NAMALWA (cell line): ENCODE measurements around the gene IL17C.

ENCODE experiments used
- DNase-seq: peaks from one replicate; pipeline ENCODE4 v3.0.0-alpha.2; 2015; ENCODE audit warnings: low spot score

Gene IL17C

DNA sequence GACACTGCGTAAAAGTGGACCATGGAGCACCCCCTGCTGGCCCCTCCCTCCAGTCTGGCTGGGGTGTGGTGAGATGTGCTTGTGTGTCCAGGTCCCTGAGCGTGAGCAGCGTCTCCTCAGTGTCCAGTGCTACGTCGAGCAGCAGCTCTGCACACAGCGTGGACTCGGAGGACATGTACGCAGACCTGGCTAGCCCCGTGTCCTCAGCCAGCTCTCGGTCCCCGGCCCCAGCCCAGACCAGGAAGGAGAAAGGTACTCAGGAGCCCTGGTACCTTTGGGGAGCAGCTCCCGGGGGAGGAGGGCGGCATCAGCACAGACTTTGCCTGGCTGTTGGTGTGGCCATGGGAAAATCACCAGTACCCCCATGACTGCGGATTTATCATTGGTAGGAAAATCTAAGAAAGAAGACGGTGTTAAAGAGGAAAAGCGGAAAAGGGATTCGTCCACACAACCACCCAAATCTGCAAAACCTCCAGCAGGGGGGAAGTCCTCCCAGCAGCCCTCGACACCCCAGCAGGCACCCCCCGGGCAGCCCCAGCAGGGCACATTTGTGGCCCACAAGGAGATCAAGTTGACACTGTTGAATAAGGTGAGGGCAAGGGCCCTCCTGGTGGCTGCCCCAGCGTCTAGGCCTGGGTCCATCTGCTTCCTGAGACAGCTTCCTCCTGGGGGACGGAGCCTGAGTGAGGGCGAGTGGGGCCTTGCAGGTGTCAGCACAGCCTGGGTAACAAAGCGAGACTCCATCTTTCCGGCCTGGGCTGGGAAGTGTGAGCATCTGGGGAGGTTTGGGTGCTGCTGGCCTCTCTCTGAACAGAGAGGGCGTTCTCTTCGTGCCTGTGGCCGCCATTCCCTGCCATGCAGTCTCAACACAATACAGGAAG is 10.6 kb upstream of the IL17C start:
- DNase-seq = no peak

DNA sequence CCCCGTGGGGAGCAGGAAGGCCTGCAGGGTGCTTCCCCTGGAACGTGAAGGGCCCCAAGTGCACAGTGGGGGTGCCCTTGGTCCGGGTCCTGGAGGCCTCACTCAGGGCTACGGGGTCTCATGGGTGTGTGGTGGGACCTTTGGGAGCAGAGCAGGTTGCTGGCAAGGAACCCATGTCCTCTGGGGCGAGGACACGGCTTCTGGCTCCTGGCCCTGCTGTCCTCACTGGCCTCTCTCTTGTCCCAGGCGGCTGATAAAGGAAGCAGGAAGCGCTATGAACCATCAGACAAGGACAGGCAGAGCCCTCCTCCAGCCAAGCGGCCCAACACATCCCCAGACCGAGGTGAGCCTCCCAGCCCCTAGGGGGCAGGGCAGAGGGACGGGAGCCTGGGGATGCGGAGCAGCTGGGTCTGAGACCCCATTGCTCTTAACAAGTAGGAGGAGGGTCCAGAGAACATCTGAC is 9.8 kb upstream of the IL17C start:
- peak; percentile 46 for DNase-seq

- no peak for DNase-seq
Measured at GRCh38 chr16:88629835-88630234, 8.5 kb upstream of the IL17C start.

DNA sequence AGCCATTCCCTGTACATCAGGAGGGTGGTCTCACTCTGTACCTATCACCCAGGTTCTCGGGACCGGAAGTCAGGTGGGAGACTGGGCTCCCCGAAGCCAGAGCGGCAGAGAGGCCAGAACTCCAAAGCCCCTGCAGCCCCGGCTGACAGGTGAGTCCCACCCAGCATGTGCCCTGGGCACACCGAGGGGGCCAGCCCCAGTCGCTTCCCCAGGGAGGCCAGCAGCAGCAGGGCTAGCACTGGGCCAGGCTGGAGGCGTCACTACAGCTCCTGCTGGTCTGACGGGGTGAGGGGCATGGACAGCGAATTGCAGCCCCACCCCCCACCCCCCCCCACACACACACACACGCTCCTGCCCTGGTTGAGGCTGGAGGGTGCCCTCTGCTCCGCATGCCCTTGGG is 7.9 kb upstream of the IL17C start:
- no peak for DNase-seq

- no peak for DNase-seq
Measured at GRCh38 chr16:88630941-88631340, 7.4 kb upstream of the IL17C start.

DNA sequence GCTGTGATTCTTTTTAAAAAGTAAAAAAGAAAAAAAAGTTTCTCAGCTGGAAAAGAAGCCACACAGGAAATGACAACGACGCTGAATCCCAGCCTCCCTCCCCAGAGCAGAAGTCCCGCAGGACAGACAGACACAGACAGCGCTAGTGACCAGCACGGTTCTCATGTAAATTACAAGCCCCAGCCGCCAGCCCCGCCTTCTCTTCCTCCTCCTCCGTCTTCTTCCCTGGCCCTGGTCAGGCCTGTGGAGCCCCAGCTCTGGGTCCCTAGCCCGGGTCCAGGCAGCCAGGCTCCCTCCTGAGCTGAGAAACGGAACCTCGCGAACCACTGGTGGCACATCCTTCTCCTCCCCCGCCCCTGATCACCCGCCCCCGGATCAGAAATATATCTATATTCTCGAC is 7.0 kb upstream of the IL17C start:
- DNase-seq = no peak

- DNase-seq = no peak
Measured at GRCh38 chr16:88631920-88632586, 6.3 kb upstream of the IL17C start.

- no peak for DNase-seq
Measured at GRCh38 chr16:88632587-88632930, 5.8 kb upstream of the IL17C start.

GRCh38 chr16:88633684-88634140 is 4.7 kb upstream of the IL17C start:
- peak; percentile 79 for DNase-seq

DNA sequence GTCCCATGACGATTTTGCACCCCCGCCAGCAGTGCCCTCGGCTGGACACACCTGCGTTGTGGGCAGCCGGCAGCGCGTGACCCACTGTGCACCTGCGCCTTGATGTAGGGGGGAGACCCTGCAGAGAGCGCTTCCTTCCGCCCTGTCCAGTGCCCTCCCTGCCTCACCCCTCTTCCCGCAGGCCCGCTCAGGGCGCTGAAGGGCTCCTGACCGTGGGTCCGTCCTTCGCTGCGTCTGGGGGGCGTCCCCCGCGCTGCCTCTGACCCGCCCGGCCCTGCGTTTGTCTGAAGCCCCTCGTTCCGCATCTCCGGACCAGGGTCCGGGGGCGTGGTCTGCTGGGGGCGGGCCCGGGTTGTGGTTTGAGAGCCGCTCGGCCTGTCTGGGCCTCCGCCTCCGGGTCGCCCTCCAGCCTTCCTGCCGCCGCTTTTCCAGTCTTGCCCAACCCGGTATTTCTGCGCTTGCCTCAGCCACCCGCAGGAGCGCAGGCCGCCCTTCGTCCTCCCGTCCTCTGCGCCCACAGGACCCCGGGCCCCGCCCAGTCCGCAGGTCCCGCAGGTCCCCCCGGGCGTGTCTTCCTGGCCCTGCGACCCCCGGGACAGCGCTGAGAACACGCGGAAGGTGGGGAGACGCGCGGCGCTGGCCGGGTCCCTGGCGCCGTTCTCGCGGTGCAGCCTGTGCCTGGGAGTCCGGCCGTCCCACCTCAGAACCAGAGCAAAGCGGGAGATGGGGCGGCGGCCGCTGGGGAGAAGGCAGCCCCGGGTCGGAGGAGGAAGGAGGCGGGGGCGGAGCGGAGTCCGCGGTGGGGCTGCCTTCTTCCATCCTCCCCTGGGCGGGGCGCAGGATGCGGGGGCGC is 4.0 kb upstream of the IL17C start:
- peak; percentile 58 for DNase-seq

DNA sequence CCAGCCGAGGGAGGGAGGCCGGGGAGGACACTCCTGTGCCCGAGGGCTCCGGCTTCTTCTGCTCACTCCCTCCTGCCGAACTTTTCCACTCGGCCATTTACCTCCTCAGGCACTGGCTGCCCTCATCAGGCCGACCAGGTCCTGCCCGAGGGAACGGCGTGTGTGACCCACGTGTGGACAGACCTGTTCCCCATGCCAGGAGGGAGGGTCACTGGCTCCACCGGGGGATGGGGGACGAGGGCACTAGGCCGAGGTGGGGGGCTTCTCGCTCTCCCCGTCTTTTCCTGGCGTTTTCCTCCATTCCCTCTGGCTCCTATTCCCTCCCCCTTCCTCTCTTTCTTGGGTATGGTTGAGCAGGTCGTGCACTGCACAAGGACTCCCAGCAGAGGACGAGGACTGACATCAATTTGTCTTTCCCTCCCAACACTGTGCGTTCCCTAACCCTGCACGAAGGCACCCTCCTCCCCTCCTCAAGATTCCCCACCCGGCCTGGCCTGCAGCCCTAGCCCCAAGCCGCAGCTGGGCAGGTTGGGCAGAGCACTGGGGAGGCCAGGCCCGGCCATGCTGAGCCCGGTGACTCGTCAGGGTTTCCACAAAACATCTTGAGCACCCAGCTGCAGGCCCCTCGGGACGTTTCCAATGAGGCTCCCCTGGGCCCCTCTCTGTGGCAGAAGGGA is 3.2 kb upstream of the IL17C start:
- DNase-seq = peak; percentile 62

GRCh38 chr16:88635671-88636319 is 2.6 kb upstream of the IL17C start:
- no peak for DNase-seq

DNA sequence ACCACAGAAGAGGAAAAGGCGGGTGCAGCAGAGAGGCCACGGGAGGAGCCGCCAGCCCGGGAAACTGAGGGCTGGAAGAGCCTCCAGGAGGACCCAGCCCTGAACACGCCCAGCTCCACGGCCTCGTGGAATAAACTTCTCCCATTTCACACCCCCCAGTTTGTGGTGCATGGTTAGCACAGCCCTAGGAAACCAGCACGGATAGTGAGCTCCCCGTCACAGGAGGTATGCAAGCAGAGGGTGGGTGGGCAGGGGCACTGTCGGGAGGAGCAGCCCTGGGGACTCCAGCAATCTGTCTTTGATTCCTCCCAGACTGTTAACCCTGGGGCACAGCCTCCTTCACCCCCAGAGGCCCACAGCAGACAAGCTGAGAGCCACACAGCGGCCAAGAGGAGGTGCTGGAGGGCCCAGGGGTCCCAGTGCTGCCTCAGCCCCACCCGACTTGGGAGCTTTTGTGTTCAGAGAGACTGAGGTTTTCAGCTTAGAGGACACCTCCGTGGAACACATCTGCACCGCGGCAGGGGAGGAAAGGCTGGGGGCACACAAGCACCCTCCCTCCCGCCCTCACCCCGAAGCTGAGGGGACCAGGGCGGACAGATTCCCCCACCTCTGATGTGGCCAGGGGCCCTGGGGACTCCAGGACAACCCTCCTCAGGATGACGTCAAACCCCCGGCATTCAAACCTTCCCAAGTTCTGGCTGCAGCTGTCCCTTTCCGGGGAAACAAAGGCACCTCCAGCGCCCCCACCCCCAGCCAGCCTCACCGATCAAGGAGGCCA is 1.7 kb upstream of the IL17C start:
- peak; percentile 36 for DNase-seq

DNA sequence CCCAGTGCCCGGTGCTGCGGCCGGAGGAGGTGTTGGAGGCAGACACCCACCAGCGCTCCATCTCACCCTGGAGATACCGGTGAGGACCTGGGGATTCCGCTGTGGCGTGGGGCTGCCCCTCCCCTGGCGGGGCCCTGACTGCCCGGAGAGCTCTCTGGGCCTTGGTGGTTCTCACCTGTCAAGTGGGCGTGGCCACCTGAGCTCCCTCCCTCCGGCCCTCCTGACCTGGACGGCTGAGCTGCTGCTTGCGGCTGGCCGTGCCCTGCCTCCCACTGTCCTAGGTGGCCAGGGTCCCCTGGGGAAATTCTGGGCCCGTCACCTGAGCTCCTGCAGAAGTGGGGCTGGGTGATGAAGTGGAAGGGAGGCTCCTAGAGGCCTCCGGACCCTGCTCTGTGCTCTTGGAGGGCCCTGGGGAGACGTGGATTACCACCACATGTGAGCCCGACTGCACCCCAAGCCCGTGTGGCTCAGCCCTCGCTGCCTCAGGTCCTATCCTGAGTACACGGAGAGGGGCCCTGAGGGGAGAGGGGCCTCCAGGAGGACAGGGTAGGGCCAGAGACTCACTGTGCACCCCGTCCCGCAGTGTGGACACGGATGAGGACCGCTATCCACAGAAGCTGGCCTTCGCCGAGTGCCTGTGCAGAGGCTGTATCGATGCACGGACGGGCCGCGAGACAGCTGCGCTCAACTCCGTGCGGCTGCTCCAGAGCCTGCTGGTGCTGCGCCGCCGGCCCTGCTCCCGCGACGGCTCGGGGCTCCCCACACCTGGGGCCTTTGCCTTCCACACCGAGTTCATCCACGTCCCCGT is 1.1 kb downstream of the IL17C start:
- DNase-seq = peak; percentile 59

DNA sequence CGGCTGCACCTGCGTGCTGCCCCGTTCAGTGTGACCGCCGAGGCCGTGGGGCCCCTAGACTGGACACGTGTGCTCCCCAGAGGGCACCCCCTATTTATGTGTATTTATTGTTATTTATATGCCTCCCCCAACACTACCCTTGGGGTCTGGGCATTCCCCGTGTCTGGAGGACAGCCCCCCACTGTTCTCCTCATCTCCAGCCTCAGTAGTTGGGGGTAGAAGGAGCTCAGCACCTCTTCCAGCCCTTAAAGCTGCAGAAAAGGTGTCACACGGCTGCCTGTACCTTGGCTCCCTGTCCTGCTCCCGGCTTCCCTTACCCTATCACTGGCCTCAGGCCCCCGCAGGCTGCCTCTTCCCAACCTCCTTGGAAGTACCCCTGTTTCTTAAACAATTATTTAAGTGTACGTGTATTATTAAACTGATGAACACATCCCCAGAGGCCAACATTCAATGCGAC is 1.7 kb downstream of the IL17C start:
- no peak for DNase-seq

GRCh38 chr16:88640498-88641247 is 2.3 kb downstream of the IL17C start:
- DNase-seq = peak; percentile 50

DNA sequence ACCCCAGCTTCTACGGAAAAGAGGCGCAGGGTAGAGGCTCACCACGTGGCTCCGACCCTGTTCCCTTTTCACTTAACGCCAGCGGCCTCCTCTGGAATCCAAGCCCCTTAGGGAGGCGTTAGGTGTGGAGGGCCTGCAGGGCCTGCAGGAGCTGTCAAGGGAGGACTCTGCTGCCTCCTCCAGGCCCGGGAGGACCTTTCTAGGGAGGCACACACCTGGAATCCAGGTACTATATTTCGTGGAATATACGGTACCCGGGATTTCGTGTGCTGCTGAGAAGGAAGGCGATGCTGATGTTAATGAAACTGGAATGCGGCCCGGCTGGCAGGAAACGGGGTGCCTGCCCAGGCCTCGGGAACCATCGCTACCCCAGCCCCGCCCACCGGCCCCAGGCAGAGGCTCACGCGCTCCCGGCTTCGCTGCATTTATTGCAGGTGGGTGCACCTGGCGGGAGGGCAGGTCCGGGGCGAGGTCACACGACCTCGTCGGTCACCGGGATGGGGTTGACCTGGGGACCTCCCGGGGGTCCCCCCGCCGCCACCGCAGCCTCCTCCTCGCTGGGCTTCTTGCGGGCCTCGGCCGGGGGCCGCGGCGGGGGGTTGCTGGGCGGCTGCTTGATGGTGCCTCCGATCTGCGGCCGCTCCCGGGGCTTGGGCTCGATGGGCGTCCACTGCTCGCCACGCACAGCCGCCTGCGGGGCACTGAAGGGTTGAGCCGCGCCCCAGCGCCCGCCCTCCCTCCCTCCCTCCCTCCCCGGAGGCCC is 4.7 kb downstream of the IL17C start:
- no peak for DNase-seq

DNA sequence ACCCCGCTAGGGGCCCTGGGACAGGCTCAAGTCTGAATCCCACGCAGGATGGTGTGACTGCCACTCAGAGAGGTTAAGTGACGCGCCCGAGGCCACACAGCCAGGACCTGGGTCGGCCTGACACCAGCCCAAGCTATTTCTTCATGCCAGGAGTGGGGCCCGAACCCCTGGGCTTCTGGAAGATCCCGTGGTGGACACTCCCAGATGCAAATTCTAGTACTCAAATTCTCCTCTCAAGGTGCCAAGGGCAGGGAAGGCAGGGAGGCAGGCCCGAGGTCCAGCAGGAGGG is 5.2 kb downstream of the IL17C start:
- no peak for DNase-seq
